OCI-LY3 (cell line): ENCODE measurements around the gene SH3PXD2B.

Experiments used
- EZH2phosphoT487 ChIP-seq: fragments of 200-600 bp; shearing (Covaris generic); IDR thresholded peaks from 2 replicates; pipeline ENCODE4 v1.6.1; 2018; ENCODE audit warnings: antibody characterized with exemption, mixed run types, low read depth
- TF ChIP-seq, protein P1 (sequence below): fragments of 200-600, 300-600 bp; sonication (generic); IDR thresholded peaks from 2 replicates; pipeline ENCODE4 v1.5.1; 2014; ENCODE audit warnings: antibody characterized with exemption, low read length, low read depth

DNA sequence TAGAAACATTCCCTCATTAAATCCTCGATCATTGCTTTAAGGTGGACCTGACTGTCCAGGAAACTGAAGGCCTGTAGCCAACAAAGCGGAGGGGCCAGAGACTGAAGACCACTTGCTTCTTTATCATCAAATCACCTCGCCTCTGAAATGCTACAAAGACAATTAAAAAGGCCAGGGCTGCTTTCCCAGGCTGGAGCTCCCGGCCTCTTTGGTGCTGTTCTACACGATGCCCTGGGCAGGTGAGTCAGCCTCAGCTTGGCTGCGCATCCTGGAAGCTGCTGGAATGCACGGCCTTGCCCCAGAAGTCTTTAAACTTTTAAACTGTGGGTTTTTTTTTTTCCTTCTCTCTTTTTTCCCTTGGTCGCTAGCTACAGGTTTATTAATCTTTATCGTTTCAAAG, 46.5 kb downstream of the SH3PXD2B start:
- TF ChIP-seq, protein P1, sequence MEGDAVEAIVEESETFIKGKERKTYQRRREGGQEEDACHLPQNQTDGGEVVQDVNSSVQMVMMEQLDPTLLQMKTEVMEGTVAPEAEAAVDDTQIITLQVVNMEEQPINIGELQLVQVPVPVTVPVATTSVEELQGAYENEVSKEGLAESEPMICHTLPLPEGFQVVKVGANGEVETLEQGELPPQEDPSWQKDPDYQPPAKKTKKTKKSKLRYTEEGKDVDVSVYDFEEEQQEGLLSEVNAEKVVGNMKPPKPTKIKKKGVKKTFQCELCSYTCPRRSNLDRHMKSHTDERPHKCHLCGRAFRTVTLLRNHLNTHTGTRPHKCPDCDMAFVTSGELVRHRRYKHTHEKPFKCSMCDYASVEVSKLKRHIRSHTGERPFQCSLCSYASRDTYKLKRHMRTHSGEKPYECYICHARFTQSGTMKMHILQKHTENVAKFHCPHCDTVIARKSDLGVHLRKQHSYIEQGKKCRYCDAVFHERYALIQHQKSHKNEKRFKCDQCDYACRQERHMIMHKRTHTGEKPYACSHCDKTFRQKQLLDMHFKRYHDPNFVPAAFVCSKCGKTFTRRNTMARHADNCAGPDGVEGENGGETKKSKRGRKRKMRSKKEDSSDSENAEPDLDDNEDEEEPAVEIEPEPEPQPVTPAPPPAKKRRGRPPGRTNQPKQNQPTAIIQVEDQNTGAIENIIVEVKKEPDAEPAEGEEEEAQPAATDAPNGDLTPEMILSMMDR: no peak
- no peak for TF ChIP-seq EZH2phosphoT487
